Stimulated activated CD4-positive, alpha-beta T cell treated with anti-CD3 and anti-CD28 coated beads, Interleukin-1b, Interleukin-23, amount 100 ng/mL, for 1 hour (primary cell): ENCODE measurements around the gene MAB21L4.

Source experiments
- DNase-seq, 2 donors: peaks; one replicate each; pipeline ENCODE4 v3.0.0-alpha.2; 2020; ENCODE audit warnings: low read depth in 2 of 2

MAB21L4 gene

GRCh38 chr2:240895656-240896388 lies at the start of gene MAB21L4:
TSS of gene MAB21L4 (minus strand) at chr2:240896156. CDS start at chr2:240895997, 159 bp downstream.
- DNase-seq, result no peak

DNA sequence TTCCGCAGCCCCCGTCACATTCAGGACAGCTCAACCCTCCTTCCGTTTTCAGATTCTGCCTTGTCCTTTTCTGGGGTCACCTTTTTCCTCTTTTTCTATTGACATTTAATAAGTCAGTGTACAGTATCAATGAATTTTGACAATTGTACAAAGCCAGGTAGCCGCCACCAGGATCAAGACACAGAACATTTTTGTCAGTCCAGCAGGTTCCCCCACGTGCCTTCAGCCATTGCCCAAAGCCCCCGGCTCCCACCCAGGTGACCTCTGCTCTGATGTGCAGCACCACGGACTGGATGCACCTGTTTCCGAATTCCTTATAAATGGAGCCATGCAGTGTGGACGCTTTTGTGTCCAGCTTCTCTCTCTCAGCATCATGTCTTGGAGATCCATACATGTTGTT lies 40.1 kb upstream of the MAB21L4 start:
- no peak for DNase-seq

DNA sequence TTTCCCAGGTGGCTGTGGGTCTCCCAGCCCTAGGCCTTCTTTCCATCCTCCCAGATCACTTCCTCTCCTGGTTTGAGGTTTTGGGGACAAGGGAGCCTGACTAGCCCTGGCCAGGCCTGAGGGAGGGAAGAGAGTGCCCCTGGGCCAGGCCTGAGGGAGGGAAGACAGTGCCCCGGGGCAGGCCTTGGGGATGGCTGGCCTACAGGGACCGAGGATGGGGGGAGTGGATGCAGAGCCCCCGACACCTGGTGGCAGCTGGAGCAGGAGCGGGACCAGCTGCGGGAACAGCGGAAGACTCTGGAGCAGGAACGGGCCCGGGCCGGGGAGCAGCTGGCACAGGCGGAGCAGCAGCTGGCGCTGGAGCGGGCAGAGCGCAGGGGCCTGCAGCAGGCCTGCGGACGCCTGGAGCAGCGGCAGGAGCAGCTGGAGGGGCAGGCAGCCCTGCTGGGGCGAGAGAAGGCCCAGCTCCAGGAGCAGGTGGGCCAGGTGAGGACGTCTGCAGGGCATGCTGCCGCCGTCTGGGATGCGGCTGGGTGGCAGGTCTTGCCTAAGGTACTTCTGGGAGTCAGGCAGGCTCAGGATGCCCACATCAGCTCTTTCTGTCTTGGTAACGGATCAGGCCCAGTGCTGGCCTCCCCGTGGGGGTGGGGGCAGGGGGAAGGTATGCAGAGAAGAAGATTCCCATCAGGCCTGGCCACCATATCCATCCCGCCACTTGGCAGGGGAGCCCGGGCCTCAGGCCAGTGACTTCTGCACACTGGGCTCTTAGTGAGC lies 39.3 kb upstream of the MAB21L4 start:
- DNase-seq, result no peak

GRCh38 chr2:240934701-240935102 lies 38.7 kb upstream of the MAB21L4 start:
- no peak for DNase-seq

DNA sequence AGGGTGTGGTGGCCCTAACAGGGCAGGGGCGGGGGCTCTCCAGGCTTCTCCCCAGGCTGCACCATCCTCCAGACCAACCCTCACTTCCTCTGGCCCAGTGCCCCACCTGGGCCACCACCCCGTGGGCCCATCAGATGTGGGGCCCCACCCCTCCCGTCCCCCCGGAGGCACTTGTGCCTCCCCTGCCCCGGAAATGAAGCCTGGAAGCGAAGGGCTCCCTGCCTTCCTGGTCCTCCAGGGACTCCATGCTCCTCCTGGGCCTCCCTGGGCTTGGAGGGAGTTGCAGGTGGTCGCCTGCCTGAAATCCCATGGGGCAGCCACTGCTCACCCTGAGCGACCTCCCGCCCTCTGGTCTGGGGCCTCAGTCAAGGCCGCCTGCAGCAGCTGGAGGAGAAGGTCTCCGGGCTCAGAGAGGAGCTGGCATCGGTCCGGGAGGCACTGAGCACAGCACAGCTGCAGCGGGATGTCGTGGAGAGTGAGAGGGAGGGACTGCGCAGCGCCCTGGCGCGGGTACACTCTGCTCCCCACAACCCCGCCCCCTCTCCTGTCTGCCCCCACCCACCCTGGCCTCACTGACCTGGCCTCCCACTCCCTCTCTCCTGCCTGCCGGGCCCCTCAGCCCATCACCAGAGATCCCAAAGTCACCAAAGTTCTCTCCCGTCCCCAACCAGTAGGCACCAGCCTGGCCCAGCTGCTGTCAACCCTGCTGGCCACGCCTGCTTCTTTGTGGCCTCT lies 38.2 kb upstream of the MAB21L4 start:
- no peak for DNase-seq

DNA sequence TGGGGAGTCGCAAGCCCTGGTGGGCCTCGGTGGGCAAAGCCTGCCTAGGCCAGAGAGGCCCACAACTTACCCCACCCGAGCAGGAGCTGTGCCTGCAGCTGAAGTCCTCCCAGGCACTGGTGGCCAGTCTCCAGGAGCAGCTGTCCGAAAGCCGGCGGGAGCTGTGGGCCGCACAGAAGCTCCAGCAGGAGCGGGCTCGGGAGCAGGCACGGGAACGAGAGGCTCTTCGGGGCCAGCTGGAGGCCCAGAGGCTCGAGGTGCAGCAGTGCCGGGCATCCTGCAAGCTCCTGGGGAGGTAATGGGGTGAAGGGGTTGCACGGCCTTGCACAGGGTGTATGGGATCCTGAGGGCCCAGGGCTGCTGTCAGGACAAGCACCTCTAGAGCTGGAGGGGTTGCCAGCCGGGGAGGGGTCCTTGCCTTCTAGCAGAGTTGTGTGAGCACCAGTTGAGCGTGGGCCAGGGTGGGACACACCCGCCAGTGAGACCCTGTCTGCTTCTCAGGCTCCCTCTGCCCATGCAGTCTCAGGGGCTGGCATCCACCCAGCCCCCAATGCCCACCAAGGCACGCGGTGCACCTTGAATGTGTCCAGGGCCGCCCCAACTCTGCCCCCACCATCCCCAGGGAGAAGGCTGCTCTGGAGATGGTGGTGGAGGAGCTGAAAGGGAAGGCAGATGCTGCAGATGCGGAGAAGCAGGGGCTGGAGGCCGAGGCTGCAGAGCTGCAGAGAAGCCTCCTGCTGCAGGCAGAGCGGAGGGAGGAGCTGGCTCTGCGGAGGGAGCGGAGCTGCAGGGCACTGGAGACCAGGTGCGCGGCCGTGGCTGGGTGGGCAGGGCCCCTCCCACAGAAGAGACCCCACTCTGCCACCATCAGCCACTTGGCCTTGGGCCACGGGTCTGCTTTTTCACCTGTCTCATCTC lies 37.4 kb upstream of the MAB21L4 start:
- DNase-seq, result no peak

GRCh38 chr2:240932724-240933047 lies 36.7 kb upstream of the MAB21L4 start:
- no peak for DNase-seq

- DNase-seq, result no peak
Observed at GRCh38 chr2:240932001-240932723, 36.2 kb upstream of the MAB21L4 start.

- no peak for DNase-seq
Observed at GRCh38 chr2:240931319-240931949, 35.5 kb upstream of the MAB21L4 start.

DNA sequence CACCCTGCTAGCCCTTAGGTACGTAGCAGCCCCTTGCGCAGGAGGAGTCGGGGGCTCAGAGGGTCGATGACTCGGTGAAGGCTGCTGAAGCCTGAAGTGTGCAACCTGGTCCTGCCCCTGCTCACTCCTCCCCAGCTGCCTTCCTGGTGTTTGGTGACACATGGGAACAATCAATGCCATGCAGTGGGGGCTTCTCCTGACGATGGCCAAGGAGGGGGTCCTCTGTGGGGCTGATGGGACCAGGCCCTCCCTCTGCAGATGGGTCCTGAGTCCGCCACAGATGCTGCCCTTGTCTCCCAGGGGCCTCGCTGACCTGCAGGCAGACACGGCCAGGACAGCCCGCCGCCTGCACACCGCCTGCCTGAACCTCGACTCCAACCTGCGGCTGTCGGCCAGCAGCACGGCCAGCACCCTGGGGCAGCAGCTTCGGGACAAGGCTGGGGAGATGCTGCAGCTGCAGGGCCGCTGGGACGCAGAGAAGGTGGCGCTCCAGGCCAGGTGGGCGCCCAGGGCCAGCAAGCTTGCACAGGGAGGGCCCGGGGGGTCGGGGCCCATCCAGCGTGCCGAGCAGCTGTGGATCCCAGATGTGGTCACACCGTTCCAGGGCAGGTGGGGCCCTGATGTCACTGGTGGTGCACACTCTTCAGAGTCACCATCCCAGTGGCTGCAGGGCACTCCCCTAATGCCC lies 34.8 kb upstream of the MAB21L4 start:
- no peak for DNase-seq

GRCh38 chr2:240930096-240930630 lies 34.2 kb upstream of the MAB21L4 start:
- no peak for DNase-seq

DNA sequence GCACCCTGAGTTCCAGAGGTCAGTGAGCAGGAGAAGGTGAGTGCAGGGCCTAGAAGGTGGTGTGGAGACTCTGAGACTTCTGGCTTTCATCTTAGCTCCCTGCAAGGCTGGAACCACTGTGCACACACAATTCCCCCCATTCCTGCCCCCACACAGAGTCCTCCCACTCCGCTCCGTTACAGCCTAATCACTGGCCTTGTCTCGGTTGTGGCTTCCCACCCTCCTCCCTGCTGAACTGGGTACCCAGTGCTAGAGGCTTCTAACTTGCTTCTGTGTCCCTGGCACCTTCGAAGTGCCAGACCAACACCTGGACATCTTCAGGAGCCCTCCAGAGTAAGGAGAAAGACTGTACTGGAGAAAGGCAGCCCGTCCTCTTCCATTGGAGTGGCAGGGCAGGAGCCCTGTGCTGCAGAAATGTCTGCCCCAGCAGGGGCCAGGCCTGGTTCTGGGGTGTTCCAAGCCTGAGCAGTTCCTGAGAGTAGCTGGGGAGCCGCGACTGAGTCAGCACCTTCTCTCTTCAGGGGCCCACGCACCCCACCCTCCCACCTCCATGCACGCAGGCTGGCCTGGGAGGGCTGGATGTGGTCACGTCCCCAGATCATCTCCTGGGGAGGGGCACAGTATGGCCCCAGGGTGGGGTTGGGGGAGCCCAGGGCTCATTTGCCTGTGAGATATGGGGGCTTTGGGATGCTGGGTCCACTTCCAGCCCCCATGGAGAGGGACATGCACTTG lies 33.6 kb upstream of the MAB21L4 start:
- no peak for DNase-seq

DNA sequence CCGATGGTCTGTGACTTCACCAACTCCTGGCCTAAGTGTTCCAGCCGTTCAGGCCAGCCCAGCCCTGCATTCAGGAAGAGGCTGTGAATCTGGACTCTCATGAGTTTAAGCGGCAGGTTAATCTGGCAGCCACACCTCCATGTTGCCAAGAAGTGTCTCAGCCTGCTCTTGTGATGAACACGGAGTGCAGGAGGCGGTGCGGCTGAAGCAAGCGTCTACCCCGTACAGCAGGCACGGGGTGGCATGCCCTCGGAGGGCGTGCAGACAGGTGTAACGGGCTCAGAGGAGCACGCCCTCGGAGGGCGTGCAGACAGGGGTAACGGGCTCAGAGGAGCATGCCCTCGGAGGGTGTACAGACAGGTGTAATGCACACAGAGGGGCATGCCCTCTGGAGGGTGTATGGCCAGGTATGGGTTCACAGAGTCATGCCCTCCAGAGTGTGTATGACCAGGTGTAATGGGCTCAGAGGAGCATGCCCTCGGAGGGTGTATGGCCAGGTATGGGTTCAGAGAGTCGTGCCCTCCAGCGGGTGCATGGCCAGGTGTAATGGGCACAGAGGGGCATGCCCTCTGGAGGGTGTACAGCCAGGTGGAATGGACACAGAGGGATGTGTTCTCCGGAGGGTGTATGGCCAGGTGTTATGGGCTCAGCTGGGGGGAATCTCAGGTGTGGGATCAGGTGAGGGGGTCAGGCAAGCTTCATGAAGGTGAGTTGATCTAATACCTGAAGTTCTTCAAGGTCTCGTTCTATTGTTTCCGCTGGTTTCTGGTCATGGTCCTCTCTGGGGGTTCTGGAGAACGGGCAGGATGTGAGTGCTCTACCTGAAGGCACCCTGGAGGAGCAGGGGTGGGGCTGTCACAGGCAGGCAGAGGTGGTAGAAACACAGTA lies 32.8 kb upstream of the MAB21L4 start:
- no peak for DNase-seq

DNA sequence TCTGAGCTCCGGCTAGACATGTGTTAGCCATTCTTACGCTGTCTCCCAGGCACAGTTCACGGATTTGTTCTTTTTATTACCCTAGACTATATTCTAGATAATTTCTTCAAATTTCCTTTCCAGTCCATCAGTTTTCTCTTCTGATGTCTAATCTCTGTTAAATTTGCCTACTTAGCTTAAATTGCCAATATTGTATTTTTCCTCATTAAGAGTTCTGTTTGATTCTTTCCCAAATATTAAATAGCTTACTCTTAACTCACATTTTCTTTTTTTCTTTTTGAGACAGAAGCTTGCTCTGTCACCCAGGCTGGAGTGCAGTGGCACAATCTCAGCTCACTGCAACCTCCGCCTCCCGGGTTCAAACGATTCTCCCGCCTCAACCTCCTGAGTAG lies 31.4 kb upstream of the MAB21L4 start:
- no peak for DNase-seq

GRCh38 chr2:240926516-240927389 lies 30.8 kb upstream of the MAB21L4 start:
- no peak for DNase-seq

GRCh38 chr2:240925568-240926515 lies 29.9 kb upstream of the MAB21L4 start:
- no peak for DNase-seq
